DND-41 (cell line): ENCODE measurements around the gene CACNB2.

Experiments
- EZH2 ChIP-seq: IDR thresholded peaks from 3 replicates; pipeline ENCODE4 v1.6.1; 2012; ENCODE audit warnings: borderline replicate concordance, low read depth, mild to moderate bottlenecking, moderate library complexity, low read length, inconsistent platforms; ENCODE audit not compliant: severe bottlenecking
- TF ChIP-seq, protein P1 (sequence below): IDR thresholded peaks from 2 replicates; pipeline ENCODE4 v1.5.1; 2012; ENCODE audit warnings: borderline replicate concordance, low read length, moderate library complexity, mild to moderate bottlenecking; ENCODE audit not compliant: poor library complexity, severe bottlenecking; ENCODE audit errors: extremely low read depth

DNA sequence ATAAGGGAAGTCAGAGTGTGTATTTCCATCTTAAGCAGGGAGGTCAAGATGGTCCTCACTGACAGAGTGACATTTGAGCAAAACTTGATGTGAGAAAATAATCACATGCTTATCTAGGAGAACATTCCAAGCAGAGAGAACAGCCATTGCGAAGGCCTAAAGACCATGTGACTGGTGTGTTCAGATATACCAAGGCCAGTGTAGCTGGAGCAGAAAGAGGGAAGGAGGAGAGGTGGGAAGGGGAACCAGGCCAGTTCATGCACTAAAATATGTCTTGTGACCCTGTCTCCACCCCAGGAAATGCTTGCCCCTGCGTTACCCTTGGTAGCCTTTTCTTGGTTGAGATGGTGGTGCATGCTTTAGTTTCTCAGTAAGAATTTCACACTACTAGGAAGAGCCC is 77.4 kb downstream of the CACNB2 start:
- TF ChIP-seq, protein P1, sequence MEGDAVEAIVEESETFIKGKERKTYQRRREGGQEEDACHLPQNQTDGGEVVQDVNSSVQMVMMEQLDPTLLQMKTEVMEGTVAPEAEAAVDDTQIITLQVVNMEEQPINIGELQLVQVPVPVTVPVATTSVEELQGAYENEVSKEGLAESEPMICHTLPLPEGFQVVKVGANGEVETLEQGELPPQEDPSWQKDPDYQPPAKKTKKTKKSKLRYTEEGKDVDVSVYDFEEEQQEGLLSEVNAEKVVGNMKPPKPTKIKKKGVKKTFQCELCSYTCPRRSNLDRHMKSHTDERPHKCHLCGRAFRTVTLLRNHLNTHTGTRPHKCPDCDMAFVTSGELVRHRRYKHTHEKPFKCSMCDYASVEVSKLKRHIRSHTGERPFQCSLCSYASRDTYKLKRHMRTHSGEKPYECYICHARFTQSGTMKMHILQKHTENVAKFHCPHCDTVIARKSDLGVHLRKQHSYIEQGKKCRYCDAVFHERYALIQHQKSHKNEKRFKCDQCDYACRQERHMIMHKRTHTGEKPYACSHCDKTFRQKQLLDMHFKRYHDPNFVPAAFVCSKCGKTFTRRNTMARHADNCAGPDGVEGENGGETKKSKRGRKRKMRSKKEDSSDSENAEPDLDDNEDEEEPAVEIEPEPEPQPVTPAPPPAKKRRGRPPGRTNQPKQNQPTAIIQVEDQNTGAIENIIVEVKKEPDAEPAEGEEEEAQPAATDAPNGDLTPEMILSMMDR: no peak
- no peak for TF ChIP-seq EZH2
